GM21515 (cell line): ENCODE results near the gene LRPPRC.
"Not testable (repeated sequence)": the region's sequence is repeated elsewhere in the genome, so short reads cannot be mapped to it uniquely, and the experiment has no call there.

ENCODE experiments used
- ATAC-seq: cut with Tn5 transposase; IDR thresholded peaks from one replicate; pipeline ENCODE4 v1.9.1; 2021; ENCODE audit not compliant: unreplicated experiment

The LRPPRC gene

GRCh38 chr2:43911136-43911790 lies 84.5 kb downstream of the LRPPRC start:
- not testable (repeated sequence) for ATAC-seq

GRCh38 chr2:43906448-43907109 lies 89.2 kb downstream of the LRPPRC start:
- ATAC-seq: no peak

GRCh38 chr2:43905871-43906270 lies 89.9 kb downstream of the LRPPRC start:
- no peak for ATAC-seq

DNA sequence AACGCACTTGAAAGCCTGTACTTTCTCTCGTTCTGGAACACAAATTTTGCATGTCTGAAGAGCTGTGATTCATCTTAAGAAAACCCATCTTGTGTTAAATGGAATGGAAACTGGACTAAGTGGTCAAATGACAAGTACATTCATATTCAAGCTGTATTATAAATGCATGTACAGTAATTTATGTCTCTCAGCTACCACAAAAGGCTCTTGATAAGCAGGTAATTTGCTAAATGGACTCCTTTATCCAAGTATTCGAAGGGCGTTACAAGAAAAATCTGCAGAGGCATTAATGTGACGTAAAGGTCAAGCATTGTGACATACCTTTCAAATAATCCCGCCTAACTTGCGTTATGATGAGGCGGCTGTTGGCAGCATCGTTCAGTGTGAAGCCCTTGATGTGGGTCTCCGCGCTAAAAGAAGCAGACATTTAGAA lies 90.4 kb downstream of the LRPPRC start:
- ATAC-seq: no peak

- ATAC-seq: no peak
These were observed 96.2 kb downstream of the LRPPRC start for GRCh38 chr2:43899589-43899988.

GRCh38 chr2:43898838-43899346 lies 96.9 kb downstream of the LRPPRC start:
- no peak for ATAC-seq

DNA sequence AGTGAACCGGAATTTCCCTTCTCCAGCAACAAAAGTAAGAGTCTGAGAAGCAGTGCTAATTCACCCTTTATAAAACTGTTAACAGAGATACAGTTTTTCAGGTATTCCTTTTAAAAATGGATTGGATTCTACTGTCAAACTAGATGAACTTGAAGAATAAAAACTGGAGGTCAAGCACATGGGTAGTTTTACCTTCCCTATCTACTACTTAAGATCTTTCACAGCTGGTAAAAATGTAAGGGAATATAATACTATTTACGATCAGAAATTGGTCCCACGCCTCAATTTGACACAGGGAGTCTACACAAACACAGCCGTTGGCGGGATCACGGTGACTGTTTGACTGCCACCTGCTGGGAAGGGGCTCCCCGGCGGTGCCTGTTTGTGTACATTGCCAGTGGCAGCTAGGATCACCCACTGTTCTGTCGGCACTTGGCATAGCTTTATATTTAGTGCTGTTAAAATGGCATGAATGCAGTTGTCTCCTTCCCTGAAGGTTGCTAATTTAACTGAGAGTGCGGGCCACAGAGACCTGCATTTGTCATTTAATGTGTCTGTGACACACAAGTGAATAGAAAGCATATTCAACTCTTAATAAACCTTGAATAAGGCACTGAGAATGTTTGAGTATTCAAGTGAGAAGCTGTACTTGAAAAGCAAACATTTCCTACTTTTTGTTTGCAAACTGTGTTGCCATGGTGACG lies 97.5 kb downstream of the LRPPRC start:
- ATAC-seq: no peak

DNA sequence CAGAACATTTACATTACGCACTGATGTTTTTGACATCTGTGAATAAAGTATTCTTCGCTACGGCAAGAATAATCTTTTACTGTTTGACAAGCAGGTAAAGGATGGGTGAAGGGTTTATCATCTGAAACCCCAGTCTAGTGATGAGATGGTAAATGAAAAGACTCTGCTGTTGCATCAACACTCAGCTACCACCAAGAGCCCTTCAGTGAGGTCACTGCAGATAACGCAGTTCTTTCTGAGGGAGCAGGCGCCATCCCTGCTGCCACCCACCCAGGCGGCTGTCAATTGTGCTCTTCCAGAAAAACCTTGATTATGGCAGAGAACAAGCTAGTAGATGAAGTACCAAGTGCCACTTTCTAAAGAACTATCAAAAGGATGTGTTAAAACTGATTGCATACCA lies 98.3 kb downstream of the LRPPRC start:
- no peak for ATAC-seq

DNA sequence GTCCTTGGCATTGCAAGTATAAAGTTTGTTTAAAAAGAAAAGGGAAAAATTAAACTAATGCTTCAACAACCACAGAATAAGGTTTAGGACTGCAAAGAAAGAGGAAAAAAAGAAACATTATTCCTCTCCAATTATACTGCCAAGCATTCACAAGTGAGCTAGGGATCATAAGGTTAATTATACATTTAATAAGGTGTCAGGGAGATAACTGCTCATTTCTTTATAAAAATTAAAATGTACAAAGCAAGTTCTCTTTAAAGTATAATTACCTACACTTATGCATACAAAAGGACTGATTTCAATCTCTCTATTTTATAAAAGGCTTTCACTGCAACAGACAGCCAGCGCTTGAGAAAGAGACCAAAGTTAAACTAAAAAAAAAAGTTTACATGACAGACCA lies 98.9 kb downstream of the LRPPRC start:
- no peak for ATAC-seq

GRCh38 chr2:43894743-43895142 lies 101.0 kb downstream of the LRPPRC start:
- no peak for ATAC-seq

DNA sequence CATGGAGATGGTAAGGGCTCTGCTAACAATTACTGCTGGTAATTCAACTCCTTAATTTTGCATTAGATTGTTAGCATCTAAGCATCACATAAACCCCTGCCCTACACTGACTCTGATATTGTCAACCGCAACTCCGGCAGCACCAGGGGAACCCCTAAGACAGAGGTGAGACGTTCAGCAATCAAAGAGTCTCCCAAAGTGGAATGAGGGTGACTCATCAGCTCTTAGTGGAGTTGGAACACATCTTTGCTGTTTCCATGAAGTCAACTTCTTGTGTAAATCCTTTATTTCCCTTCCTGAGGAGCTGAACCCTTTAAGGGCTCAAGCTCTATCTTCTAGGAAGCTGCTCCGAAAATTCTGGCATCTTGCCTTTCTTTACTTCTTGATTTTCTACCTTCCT lies 104.9 kb downstream of the LRPPRC start:
- no peak for ATAC-seq

- no peak for ATAC-seq
These were observed 106.4 kb downstream of the LRPPRC start for GRCh38 chr2:43889416-43889815.

- no peak for ATAC-seq
These were observed 108.6 kb downstream of the LRPPRC start for GRCh38 chr2:43887176-43887575.

- no peak for ATAC-seq
These were observed 110.6 kb downstream of the LRPPRC start for GRCh38 chr2:43885132-43885632.

DNA sequence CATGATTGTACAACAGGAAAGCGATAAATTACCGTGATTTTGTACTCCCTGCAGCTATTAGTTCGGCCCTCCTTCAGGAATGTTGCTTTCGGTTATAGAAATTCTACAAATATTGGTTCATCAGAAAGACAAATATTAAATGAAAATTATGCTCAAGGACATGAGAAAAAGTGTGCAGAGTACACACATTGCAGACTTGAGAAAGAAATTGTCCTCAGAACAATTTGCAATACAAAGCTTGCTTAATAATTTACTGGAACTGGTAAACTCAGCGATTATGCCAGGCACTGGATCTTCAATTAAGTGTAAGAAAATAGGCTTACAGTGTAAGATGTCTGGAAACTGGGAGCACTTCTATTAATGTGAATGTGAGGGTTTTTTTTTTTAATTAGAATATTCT lies 111.1 kb downstream of the LRPPRC start:
- ATAC-seq: no peak

GRCh38 chr2:43882312-43882711 lies 113.5 kb downstream of the LRPPRC start:
- no peak for ATAC-seq

DNA sequence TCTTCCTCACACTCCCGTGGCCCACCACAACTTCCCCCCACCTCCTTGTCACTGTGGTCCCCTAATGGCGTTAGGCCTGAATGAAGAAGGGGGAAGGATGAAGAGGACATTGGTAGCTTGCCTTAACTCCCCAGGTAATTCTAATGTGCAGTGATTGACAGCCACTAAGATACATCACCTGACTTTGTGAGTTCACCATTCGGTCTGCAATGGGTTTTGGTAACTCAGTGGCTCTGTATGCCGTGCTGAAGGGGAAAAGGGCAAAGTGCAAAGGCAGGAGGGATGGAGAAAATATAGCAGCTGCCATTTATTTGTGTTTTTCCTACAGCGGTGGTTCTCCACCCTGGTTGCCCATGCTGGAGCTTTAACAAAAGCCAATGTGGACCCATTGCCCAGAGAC lies 114.8 kb downstream of the LRPPRC start:
- ATAC-seq: no peak

DNA sequence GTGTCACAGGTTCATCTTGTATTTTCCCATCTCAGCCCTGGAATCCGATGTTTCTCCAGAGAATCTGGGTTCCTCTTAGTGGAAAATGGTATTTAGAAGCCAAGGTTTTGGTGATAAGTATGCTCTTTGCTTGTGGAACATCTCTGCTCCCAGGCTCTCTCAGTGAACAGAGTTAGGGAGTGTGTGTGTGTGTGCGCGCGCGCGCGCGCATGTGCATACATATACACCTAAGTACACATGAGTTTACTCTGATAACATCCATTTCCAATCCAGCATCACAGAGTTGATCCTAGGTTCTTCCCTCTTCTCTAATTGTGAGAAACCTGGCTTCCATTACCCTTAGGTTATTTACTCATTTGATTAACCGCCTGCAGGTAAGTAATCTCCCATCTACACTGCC lies 115.3 kb downstream of the LRPPRC start:
- no peak for ATAC-seq

GRCh38 chr2:43879261-43879660 lies 116.5 kb downstream of the LRPPRC start:
- no peak for ATAC-seq

DNA sequence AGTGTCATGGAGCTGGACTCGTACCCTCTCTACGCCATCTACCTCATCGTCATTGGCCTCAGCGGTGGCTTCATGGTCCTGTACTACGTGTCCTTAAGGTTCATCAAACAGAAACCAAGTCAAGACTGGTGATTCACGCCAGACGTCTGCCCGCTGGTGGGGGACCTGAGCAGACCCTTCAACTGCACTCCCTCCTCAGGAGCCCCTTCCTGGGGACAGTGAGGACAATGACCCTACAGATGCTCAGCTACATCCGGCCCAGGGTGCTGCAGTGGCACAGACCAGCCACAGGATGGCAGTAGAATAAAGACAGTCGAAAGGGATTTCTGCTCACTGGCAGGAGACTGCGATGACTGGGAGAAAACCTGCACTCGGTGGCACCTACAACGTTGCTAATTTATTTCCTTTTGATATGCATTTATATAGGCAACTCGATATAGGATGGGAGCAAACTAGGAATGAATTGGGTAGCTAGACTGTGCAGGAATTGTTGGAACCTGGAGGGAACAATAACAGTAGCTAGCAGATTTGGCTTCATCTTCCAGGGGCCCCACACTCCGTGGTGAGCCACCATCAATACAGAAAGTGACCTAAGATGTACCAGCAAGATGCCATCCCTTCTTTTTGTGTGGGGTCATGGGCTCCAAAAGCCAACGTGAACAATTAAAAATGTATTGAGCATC lies 117.9 kb downstream of the LRPPRC start:
- peak; percentile 92 for ATAC-seq

DNA sequence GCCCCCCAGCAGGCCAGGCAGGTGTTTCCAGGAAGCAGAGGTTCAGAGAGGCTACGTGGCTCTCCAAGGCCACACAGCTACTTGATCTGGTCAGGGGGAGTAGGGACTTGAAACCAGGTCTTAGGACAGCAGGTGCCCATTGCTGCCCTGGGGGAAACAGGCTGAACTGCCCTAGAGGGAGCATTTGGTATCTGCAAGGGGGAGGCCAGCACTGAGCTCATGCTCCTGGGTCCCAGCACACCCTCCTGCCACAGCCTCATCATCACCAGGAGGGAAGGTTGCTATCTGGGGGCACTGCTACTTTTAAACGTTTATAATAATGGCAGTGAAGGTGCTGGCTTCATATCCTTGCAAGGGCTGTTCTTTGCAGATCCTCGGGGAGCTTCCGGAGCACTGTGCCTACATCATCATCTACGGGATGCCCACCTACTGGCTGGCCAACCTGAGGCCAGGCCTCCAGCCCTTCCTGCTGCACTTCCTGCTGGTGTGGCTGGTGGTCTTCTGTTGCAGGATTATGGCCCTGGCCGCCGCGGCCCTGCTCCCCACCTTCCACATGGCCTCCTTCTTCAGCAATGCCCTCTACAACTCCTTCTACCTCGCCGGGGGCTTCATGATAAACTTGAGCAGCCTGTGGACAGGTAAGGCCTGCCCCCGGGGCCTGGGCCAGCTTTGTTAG lies 120.9 kb downstream of the LRPPRC start:
- no peak for ATAC-seq
